B cell (primary cell): ENCODE data around the gene GPR3. TPM values are rescaled to one million over a fixed set of nuclear protein-coding genes. Genes with fewer than 3 reads are reported as not detected.

Experiments used
- ATAC-seq: fragments of 200-7000 bp; cut with Tn5 transposase; one replicate; pipeline ENCODE4 v1.10.0; 2021; ENCODE audit warnings: low read depth, mild to moderate bottlenecking, moderate number of reproducible peaks, moderate library complexity
- CTCF ChIA-PET: fragments of 350-600 bp; sonication (Branson Sonifier 250); formaldehyde crosslinking; loops from one replicate; lab custom pipeline; 2021; ENCODE audit warnings: antibody characterized with exemption, inconsistent platforms; lab: Charles Lee
- POLR2A ChIA-PET: fragments of 350-600 bp; sonication (Branson Sonifier 250); formaldehyde crosslinking; loops from one replicate; lab custom pipeline; 2021; ENCODE audit warnings: antibody characterized with exemption; lab: Charles Lee
- DNase-seq: peaks from one replicate; pipeline ENCODE4 v3.0.0; 2013
- H2AFZ ChIP-seq: 2 replicates; pipeline ENCODE4 v1.6.1; 2012; ENCODE audit warnings: mild to moderate bottlenecking, low read depth, low read length; ENCODE audit not compliant: insufficient read depth, poor library complexity, severe bottlenecking
- H3K27ac ChIP-seq, 2 donors: 1 replicate in 1 of 2; 2 replicates in 1 of 2; pipeline ENCODE4 v1.5.1; 2012 to 2013; ENCODE audit warnings: low read length in 2 of 2, mild to moderate bottlenecking in 2 of 2, moderate library complexity in 1 of 2
- H3K27me3 ChIP-seq, 4 experiments: fragments of 200-600 bp in 1 of 4; sonication (generic) in 1 of 4; replicated peaks in 1 of 4; 1 replicate in 2 of 4; 2 replicates in 2 of 4; pipeline versions ENCODE4 v1.6.1 to v1.7.0; 2013 to 2016; ENCODE audit warnings: low read length in 3 of 4, mild to moderate bottlenecking in 2 of 4, mixed read lengths in 1 of 4, moderate library complexity in 1 of 4; ENCODE audit not compliant: insufficient read depth in 4 of 4, control insufficient read depth in 3 of 4; ENCODE audit errors: control extremely low read depth in 1 of 4
- H3K36me3 ChIP-seq, 2 experiments: replicated peaks in 1 of 2; 1 replicate in 1 of 2; 2 replicates in 1 of 2; pipeline versions ENCODE4 v1.6.1 to v1.7.1; 2013; ENCODE audit warnings: low read length in 1 of 2; ENCODE audit not compliant: insufficient read depth in 2 of 2, control insufficient read depth in 1 of 2; ENCODE audit errors: control extremely low read depth in 1 of 2, extremely low read depth in 1 of 2
- H3K4me1 ChIP-seq, 2 donors: fragments of 200-600 bp in 1 of 2; sonication (generic) in 1 of 2; 1 replicate in 1 of 2; 2 replicates in 1 of 2; pipeline versions ENCODE4 v1.5.1 to v1.6.1; 2013 to 2017; ENCODE audit warnings: low read length in 2 of 2; ENCODE audit not compliant: control insufficient read depth in 2 of 2, insufficient read depth in 2 of 2
- H3K4me2 ChIP-seq: replicated peaks from 2 replicates; pipeline ENCODE3; 2012; ENCODE audit warnings: mild to moderate bottlenecking, low read depth, low read length; ENCODE audit not compliant: poor library complexity, severe bottlenecking
- H3K4me3 ChIP-seq, 5 experiments: fragments of 200-600 bp in 1 of 5; sonication (generic) in 1 of 5; 1 replicate in 3 of 5; 2 replicates in 2 of 5; pipeline versions ENCODE4 v1.5.1 to v1.7.0; 2011 to 2016; ENCODE audit warnings: low read length in 4 of 5, mild to moderate bottlenecking in 4 of 5, low read depth in 2 of 5, control low read depth in 1 of 5, moderate library complexity in 1 of 5; ENCODE audit not compliant: insufficient read depth in 1 of 5; ENCODE audit errors: control extremely low read depth in 1 of 5, extremely low read depth in 1 of 5
- H3K79me2 ChIP-seq: fragments of 200-600 bp; sonication (generic); one replicate; pipeline ENCODE4 v1.6.0; 2016; ENCODE audit warnings: low read length; ENCODE audit not compliant: control insufficient read depth, insufficient read depth
- H3K9ac ChIP-seq: fragments of 200-600 bp; sonication (generic); 2 replicates; pipeline ENCODE4 v1.6.1; 2017; ENCODE audit warnings: mild to moderate bottlenecking, low read length, moderate library complexity
- H3K9me3 ChIP-seq, 3 donors: one replicate each; pipeline versions ENCODE4 v1.6.1 to v1.7.1; 2013; ENCODE audit warnings: low read length in 2 of 3; ENCODE audit not compliant: control insufficient read depth in 2 of 3, insufficient read depth in 1 of 3; ENCODE audit errors: control extremely low read depth in 1 of 3
- H4K20me1 ChIP-seq: 2 replicates; pipeline ENCODE4 v1.6.0; 2012; ENCODE audit warnings: mild to moderate bottlenecking, low read length; ENCODE audit not compliant: insufficient read depth, control insufficient read depth, poor library complexity, severe bottlenecking
- H3K27ac Mint-ChIP-seq: one replicate; pipeline ENCODE4 v1.8.0; 2021; ENCODE audit warnings: mixed read lengths
- H3K27me3 Mint-ChIP-seq: one replicate; pipeline ENCODE4 v1.8.0; 2021; ENCODE audit warnings: mixed read lengths
- H3K4me1 Mint-ChIP-seq: one replicate; pipeline ENCODE4 v1.8.0; 2021; ENCODE audit warnings: mixed read lengths
- H3K4me3 Mint-ChIP-seq: one replicate; pipeline ENCODE4 v1.8.0; 2021; ENCODE audit warnings: mixed read lengths
- H3K9me3 Mint-ChIP-seq: one replicate; pipeline ENCODE4 v1.8.0; 2022; ENCODE audit warnings: mixed read lengths; ENCODE audit not compliant: insufficient read depth
- CTCF ChIP-seq: fragments of 200-600 bp; IDR thresholded peaks from one replicate; pipeline ENCODE4 v1.8.0; 2022; ENCODE audit warnings: antibody characterized with exemption, mild to moderate bottlenecking
- EZH2 ChIP-seq: IDR thresholded peaks from 2 replicates; pipeline ENCODE4 v1.6.1; 2012; ENCODE audit warnings: borderline replicate concordance, low read depth, mild to moderate bottlenecking, moderate library complexity, low read length; ENCODE audit not compliant: insufficient read depth, poor library complexity, severe bottlenecking
- WGBS: methylation state at CpG from one replicate; pipeline ENCODE4 v1.1.5; 2013; ENCODE audit warnings: missing lambda C conversion rate; ENCODE audit not compliant: insufficient coverage; 5-methylcytosine and 5-hydroxymethylcytosine counted together
- intact Hi-C: fragments of 100-400 bp; cut with micrococcal nuclease; formaldehyde crosslinking; loops from one replicate; pipeline ENCODE4 v1.10.0; 2022
- polyA plus RNA-seq: library from polyadenylated mRNA; depleted of rRNA; stranded (reverse); fragments of >200 nt; gene quantifications from 2 replicates; pipeline ENCODE4 v1.2.3, GENCODE V29; 2012
- total RNA-seq, 2 donors: library from RNA; stranded (reverse); fragments of 120-200 nt in 1 of 2; gene quantifications; 1 replicate in 1 of 2; 2 replicates in 1 of 2; pipeline versions ENCODE4 v1.2.3 to v1.2.4, GENCODE V29; 2013 to 2022

The GPR3 gene
- total and polyA plus RNA-seq, 2 donors (not counting 1 experiment from before 2014, with no cell fraction given) = 3.3 TPM; not detected in 1

DNA sequence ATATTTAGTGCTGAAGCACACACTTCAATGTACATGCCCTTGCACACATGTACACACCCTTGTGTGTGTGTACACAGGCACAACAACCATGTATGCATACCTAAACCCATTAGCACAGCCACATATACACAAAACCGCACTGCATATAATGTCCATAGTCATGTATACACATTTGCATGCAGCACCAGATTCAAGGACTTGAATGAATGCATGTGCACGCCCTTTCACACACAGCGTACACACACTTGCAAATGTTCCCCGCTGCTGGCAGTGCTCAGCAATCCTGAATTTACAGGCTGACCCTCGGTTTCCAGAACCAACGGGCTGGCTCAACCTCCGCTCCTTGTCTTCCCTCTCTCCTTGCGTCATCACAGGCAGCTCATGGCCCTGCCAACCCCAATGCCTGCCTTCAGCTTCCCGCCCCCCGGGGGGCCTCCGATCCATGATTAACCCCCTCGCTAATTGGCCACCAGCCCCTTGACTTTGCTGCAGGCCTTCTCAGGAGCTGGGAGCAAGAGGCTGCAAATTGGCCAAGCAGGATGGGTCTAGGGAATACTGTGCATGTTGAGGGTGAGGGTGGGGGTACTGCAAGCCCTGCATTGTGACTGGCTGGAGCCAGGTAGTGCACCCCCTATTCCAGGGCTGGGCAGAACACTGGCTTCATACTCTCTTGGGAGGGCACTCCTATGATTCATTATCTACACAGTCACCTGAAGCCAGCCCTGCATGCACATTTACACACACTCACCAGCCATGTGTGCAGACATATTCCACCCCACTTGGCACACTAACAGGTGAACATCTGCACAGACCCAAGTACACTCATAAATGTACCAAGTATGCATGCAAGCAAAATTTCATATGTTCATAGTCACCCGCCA, 7.9 kb downstream of the GPR3 start:
- POLR2A ChIA-PET = no interaction called here
- 88% methylated on average over 12 of the region's 13 CpGs for WGBS
- peak overlapping the region; percentile 10 for H3K27ac Mint-ChIP-seq
- Histone ChIP-seq H3K4me1 (peaks cover 34 to 48% of the 10 kb centered on the region in 2 donors), H4K20me1 (no peaks in the 10 kb centered on the region), H3K36me3 (no peaks in the 10 kb centered on the region), H3K9ac (no peak overlapping the region), H2AFZ (no peak overlapping the region), H3K79me2 (no peaks in the 10 kb centered on the region), H3K4me2 (no peak overlapping the region), H3K4me3 (no peak overlapping the region), H3K27me3 (no peaks in the 10 kb centered on the region), H3K9me3 (no peaks in the 10 kb centered on the region), H3K27ac (no peak overlapping the region)
- H3K9me3 Mint-ChIP-seq = no peaks in the 10 kb centered on the region
- ATAC-seq = no peak
- H3K27me3 Mint-ChIP-seq = no peaks in the 10 kb centered on the region
- intact Hi-C loops = no loop called here
- H3K4me3 Mint-ChIP-seq = no peak overlapping the region
- CTCF ChIA-PET = interaction anchor here (0.5 to 7.8 kb wide), 10 partner anchors 13 to 364 kb away, joined by 3 to 402 read pairs (median 4); partner anchors contain the start of gene AHDC1
- TF ChIP-seq EZH2 (no peak), CTCF (no peak)
- peaks cover 42% of the 10 kb centered on the region for H3K4me1 Mint-ChIP-seq
- no peak for DNase-seq

DNA sequence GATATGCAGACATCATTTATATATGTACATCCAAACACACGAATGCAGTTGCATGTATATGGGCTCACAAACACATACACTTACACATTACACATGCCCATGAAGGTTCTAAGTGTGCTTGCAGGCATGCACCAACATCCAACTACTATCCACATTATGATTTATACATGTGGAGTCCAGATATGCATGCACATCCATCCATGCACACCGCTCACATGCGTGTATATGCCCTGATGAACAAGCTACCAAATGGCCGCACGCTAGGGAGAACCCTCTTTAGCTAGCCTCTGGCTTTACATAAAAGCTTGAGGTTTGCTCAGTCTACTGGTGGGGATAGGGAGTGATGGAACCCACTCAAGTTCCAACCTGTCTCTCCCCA, 8.5 kb downstream of the GPR3 start:
- Histone ChIP-seq H3K27ac (no peak overlapping the region), H3K79me2 (no peaks in the 10 kb centered on the region), H4K20me1 (no peaks in the 10 kb centered on the region), H3K4me3 (no peak overlapping the region), H3K36me3 (no peaks in the 10 kb centered on the region), H3K9me3 (no peaks in the 10 kb centered on the region), H3K4me1 (peaks cover 34 to 45% of the 10 kb centered on the region in 2 donors), H3K9ac (no peak overlapping the region), H2AFZ (no peak overlapping the region), H3K4me2 (no peak overlapping the region), H3K27me3 (no peaks in the 10 kb centered on the region)
- POLR2A ChIA-PET = interaction anchor here (0.6 kb wide), 1 partner anchor 333 kb away, joined by 6 read pairs; no protein-coding TSS in a partner anchor
- DNase-seq = no peak
- H3K27me3 Mint-ChIP-seq = no peaks in the 10 kb centered on the region
- peak overlapping the region; percentile 77 for H3K27ac Mint-ChIP-seq
- H3K9me3 Mint-ChIP-seq = no peaks in the 10 kb centered on the region
- whole genome bisulfite sequencing = 100% methylated on average over 1 of the region's 5 CpGs
- H3K4me1 Mint-ChIP-seq = peaks cover 44% of the 10 kb centered on the region
- no peak overlapping the region for H3K4me3 Mint-ChIP-seq
- intact Hi-C loops = no loop called here
- CTCF ChIA-PET = interaction anchor here (0.5 to 5.6 kb wide), 9 partner anchors 12 to 264 kb away, joined by 3 to 114 read pairs (median 5); partner anchors contain the start of genes AHDC1 and SYTL1
- TF ChIP-seq EZH2 (no peak), CTCF (no peak)
- no peak for ATAC-seq
